Measurements from ENCODE around the gene ZCCHC7.

- TF ChIP-seq EZH2 (IDR thresholded peaks at IDR 0.05; ENCODE audit: low read depth, unreplicated experiment): no peak
- no peak for TF ChIP-seq CTCF (conservative IDR thresholded peaks at IDR 0.05; ENCODE audit: low read depth in 2 of 2)
- no peak for TF ChIP-seq EZH2phosphoT487 (IDR thresholded peaks at IDR 0.05; ENCODE audit: unreplicated experiment)
- TF ChIP-seq POLR2AphosphoS5 (IDR thresholded peaks at IDR 0.05; ENCODE audit: low read depth): no peak
- no peak for TF ChIP-seq ZNF331 (CRISPR knock-in tag; IDR thresholded peaks at IDR 0.05; ENCODE audit: low read depth)
- TF ChIP-seq REST (IDR thresholded peaks at IDR 0.05; ENCODE audit: unreplicated experiment): no peak
- no peak for TF ChIP-seq CREB1 (CRISPR knock-in tag; IDR thresholded peaks at IDR 0.05; ENCODE audit: low read depth)
- TF ChIP-seq JUNB (IDR thresholded peaks at IDR 0.05; ENCODE audit: unreplicated experiment): no peak
Observed at GRCh38 chr9:37289631-37290030, 169.3 kb downstream of the ZCCHC7 start.
